GM18909 (cell line): Measurements from ENCODE around the gene TSR3.
A peak's percentile ranks its signal among the peaks of the same experiment; 100 is the strongest.

ENCODE experiments used
- ATAC-seq: cut with Tn5 transposase; IDR thresholded peaks from one replicate; pipeline ENCODE4 v1.9.1; 2021; ENCODE audit warnings: mild to moderate bottlenecking; ENCODE audit not compliant: unreplicated experiment, poor library complexity

TSR3 gene

GRCh38 chr16:1311738-1312466, 39.8 kb downstream of the TSR3 start:
- ATAC-seq = no peak

- no peak for ATAC-seq
These were observed 40.4 kb downstream of the TSR3 start for GRCh38 chr16:1311212-1311737.

GRCh38 chr16:1310832-1311200, 40.9 kb downstream of the TSR3 start:
- ATAC-seq = no peak

- ATAC-seq = no peak
These were observed 41.5 kb downstream of the TSR3 start for GRCh38 chr16:1309888-1310831.

GRCh38 chr16:1308977-1309885, 42.4 kb downstream of the TSR3 start, which contains the start of gene UBE2I:
Gene UBE2I (plus strand): TSS chr16:1309636. CDS start chr16:1314031, 4,395 bp downstream.
- peak; percentile 71 for ATAC-seq

- ATAC-seq = peak; percentile 20
These were observed 43.4 kb downstream of the TSR3 start for GRCh38 chr16:1308036-1308976.

- ATAC-seq = no peak
These were observed 45.3 kb downstream of the TSR3 start for GRCh38 chr16:1306334-1306733.

- ATAC-seq = no peak
These were observed 45.9 kb downstream of the TSR3 start for GRCh38 chr16:1305823-1306222.

GRCh38 chr16:1301562-1301961, 50.1 kb downstream of the TSR3 start:
- ATAC-seq = no peak

GRCh38 chr16:1300664-1301476, 50.8 kb downstream of the TSR3 start:
- no peak for ATAC-seq

- no peak for ATAC-seq
These were observed 51.8 kb downstream of the TSR3 start for GRCh38 chr16:1299868-1300203.
